HG02884 (cell line): ENCODE data around the gene BOLA2.
"Not testable (repeated sequence)": the region's sequence is repeated elsewhere in the genome, so short reads cannot be mapped to it uniquely, and the experiment has no call there.

Source experiments
- ATAC-seq: cut with Tn5 transposase; IDR thresholded peaks from one replicate; pipeline ENCODE4 v1.9.1; 2021; ENCODE audit warnings: mild to moderate bottlenecking, moderate library complexity; ENCODE audit not compliant: unreplicated experiment

The BOLA2 gene

DNA sequence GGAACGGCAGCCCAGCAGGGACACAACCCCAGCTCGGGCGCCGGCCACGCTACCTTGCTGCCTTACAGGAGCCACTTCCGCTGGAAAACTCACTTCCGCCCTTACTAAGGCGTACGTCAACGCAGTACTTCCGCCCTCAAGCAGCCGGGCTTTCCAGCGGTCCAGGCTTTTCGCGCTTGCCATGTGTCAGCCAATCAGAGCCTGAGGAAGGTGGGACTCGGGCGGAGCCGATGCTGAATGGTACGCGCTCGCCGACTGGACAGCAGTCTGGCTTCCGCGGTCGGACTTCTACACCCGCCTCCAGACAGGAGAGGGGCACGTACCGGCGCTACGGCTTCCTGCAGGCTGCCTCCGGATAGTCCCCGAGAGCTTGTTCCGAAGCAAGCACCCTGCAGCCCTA, at the start of gene BOLA2, which contains the start of gene SLX1B:
Gene BOLA2, minus strand, starts transcription at position 83 of the 400 bp plus-strand sequence. CDS start 98 bp downstream, outside the sequence.
Gene SLX1B, plus strand, starts transcription at position 265 of the 400 bp plus-strand sequence.
- peak; percentile 82 for ATAC-seq

DNA sequence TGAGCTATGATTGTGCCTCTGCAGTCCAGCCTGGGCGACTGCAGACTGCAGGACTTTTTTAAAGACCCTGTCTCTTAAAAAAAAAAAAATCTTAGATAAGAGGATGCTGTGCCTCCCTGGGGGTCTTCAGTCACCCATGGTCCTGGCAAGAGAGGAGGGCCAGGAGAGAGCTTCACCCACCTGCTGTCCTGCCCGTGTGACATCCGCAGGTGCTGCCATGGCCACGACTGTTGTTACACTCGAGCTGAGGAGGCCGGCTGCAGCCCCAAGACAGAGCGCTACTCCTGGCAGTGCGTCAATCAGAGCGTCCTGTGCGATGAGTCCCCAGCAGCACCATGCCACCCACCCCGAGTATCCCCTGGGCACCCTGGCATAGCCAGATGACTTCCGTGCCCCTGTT, 28.1 kb upstream of the BOLA2 start:
- ATAC-seq, result not testable (repeated sequence)

DNA sequence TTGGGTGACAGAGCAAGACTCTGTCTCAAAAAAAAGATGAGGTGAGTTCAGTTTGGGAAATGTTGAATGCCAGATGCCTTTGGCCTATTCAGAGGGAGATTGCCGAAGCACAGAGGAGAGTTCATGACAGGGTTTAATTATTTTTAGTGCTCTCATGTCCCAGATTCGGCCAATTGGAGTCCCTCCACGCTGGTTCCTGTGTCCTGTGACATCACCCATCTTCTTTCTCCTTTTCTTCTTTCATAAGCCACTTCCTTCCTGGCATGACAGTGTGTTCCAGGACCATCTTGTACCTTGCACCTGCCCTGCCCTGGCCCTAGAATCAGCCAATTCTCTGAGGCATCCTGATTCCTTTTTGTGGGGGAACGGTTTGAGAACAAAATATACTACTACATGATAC, 17.9 kb upstream of the BOLA2 start:
- ATAC-seq, result not testable (repeated sequence)

DNA sequence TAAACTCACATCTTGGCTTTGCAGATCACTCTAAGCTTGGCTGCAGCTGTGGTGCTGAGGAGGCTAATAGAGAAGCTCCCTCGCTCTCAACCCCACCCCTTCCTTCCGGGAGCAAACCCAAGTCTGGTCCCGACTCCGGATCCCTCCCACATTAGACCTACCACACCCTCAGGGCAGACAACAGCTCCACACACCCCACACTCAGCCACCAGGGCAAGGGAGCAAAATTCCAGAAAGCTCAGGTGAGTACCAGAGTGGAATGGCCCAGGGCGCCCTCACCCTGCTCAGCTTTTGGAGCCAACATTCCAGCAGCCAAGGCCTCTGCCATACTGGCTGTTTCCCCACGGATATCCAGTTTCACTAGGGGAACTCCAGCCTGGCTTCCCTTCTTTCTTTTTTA, 15.5 kb upstream of the BOLA2 start:
- not testable (repeated sequence) for ATAC-seq

DNA sequence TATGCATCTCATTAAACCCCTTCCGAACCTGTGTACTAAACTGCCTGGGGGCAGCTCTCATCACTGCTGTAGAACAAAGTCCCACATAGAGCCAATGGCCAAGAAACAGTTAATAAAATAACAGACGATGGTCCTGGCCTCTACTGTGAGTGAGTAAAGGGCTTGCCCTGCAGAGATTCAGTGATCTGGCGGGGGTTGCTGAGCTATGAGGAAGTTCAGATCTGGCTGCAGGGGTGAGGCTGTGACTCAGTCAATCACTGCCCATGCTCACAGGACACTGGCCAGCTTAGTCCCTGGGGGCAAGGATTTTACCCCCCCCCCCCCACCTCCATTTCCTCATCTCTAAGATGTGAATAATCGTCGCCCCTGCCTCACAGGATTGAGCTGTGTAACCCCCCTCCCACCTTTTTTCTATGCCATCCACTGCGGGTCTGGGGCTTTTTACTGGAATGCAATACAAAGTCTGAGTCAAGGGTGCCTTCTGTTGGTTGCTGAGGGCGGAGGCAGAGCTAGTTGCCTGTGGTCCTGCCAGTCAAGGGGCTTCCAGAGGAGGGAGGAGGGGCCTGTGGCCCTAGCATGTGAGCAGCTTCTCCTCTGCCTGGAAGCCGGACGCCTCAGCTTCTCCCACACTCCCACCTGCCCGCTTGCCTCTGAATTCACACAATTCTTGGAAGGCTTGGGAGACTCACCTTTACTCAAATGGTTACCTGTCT, 13.7 kb upstream of the BOLA2 start:
- ATAC-seq, result not testable (repeated sequence)

DNA sequence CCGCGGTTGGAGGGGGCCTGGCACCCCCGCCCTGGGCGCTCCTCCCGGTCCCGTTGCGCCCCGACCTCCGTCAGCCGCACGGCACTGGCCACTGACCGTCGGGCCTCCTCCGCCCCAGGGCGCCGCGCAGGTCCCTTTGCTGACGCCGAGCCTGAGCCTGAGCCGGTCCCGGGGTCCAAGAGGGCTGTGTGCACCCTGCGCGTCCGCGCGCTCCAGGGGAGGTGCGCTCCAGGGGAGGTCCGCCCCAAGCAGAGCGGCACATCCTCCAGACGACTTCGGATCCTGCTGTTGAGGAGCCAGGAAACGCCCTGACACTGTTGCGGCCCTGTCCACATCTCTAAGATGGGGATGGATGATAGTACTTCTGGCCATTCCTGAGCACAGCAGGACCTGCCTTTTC, 12.8 kb upstream of the BOLA2 start:
- not testable (repeated sequence) for ATAC-seq

DNA sequence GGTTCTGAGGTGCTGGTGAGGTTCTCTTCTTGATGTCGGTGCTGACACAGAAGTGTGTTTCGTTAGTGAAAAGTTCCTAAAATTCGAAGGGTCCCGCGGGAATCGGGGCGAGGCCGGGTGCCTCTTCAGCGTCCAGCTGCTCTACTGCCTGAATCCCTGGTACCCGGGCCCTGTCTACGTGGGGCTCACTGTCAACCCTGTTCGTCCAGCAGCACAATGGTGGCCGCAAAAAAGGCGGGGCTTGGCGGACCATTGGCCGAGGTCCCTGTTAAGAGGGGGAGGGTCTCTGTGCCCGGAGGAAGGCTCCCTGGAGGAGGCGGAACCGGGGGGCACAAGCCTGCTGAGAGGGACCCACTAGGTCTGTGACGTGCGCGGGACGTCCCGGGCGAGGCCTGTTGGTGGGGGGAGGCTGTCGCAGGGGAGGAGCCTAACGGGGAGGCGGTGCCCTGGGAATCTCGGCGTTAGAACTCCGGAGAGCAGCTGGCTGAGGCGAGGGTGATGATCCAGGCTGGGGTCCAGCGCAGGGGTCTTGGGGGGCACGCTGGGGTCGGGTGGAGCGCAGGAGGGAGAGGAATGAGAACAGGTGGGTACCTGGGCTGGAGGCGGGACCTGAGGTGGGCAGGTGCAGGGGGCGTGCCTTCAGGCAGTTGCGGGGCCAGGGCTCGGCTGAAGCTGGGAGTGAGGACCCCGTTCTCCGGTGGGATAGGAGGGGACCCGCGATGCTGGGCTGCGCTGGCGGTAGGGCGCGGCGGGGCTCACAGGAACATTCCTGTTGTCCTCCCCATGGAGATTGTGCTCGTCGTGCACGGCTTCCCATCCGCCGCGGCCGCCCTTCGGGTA, 12.1 kb upstream of the BOLA2 start:
- not testable (repeated sequence) for ATAC-seq

DNA sequence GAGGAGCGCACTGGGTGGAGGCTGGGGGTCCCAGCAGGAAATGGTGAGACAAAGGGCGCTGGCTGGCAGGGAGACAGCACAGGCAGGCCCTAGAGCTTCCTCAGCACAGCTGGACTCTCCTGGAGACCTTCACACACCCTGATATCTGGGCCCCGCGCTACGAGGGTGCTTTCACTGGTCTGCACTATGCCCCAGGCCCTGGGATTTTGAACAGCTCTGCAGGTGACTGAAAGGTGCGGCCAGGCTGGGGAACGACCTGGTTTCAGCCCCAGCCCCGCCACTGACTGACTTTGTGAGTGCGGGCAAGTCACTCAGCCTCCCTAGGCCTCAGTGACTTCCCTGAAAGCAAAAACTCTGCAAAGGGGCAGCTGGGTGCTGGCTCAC, 6.5 kb upstream of the BOLA2 start:
- ATAC-seq, result not testable (repeated sequence)

DNA sequence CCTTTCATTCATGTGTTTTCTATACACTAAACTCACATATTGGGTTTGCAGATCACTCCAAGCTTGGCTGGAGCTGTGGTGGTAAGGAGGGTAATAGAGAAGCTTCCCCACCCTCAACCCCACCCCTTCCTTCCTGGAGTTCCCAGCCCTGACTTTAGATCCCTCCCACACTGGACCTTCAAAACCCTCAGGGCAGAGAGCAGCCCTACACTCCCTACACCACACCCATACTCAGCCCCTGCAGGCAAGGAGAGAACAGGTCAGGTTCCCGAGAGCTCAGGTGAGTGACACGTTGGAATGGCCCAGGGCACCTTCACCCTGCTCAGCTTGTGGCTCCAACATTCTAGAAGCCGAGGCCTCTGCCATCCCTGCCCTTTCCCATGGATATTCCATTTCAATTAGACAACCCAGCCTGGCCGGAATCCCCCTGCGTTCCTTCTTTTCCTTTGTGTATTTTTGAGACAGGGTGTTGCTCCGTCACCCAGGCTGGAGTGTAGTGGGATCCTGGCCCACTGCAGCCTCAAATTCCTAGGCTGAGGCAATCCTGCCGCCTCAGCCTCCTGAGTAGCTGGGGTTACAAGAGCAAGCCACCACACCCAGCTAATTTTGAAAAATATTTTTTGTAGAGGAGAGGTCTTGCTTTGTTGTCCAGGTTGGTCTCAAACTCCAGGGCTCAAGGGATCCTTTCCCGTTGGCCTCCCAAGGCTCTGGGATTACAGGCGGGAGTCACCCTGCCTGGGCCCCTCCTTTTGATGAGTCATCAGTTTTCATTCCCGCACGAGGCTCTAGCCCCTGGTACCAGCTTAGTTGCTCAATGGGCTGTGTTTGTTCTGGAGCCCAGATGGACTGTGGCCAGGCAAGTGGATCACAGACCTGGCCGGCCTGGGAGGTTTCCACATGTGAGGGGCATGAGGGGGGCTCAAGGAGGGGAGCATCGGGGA, 5.8 kb upstream of the BOLA2 start, which contains the start of gene SULT1A4:
Gene SULT1A4, plus strand, starts transcription at position 208 of the 941 bp plus-strand sequence. CDS start 1,473 bp downstream, outside the sequence.
- not testable (repeated sequence) for ATAC-seq

DNA sequence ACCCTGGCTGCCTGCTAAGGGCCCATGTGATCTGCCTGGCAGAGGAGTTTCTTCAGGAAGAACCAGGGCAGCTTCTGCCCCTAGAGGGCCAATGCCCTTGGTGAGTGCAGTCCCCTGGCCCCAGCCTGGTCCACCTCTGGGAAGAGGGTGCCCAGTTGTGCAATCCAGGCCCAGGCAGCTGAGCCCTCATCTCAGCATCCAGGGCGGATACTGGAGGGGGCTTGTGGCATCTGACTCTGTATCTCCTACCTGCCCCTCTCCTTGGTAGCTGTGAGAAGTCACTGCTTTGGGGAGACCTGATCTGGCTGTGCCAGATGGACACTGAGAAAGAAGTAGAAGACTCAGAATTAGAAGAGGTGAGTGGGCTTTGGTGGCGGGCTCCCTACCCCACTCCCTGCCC, 3.5 kb upstream of the BOLA2 start:
- ATAC-seq, result not testable (repeated sequence)

DNA sequence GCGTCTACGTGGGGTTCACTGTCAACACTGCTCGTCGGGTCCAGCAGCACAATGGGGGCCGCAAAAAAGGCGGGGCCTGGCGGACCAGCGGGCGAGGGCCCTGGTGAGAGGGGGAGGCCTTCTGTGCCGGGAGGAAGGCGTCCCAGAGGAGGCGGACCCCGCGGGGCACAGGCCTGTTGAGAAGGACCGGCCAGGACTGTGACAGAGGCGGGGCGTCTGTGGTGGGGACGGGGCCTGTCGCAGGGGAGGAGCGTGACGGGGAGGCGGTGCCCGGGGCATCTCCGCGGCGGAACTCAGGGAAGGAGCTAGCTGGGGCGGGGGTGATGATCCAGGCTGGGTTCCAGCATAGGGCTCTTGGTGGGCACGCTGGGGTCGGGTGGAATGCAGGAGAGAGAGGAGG, 677 bp upstream of the BOLA2 start:
- peak; percentile 56 for ATAC-seq

DNA sequence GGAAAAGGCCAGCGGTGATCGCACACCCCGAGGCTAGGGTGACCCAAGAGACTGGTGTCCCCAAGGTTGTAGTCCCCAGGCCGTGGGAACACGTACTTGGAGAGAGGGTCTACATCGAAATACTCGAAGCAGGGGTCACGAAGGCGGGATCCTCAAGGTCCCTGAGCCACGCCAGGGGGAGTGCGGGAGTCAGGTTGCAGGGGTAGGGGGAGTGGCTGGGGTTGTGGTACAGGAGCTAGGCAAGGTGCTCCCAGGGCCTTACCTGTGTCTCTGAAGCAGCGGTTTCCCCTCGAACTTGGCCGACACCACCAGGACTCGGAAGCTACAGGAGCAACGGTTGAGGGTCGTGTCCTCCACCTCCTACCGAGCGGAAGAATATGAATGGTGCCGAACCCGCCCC, 397 bp downstream of the BOLA2 start:
- not testable (repeated sequence) for ATAC-seq

DNA sequence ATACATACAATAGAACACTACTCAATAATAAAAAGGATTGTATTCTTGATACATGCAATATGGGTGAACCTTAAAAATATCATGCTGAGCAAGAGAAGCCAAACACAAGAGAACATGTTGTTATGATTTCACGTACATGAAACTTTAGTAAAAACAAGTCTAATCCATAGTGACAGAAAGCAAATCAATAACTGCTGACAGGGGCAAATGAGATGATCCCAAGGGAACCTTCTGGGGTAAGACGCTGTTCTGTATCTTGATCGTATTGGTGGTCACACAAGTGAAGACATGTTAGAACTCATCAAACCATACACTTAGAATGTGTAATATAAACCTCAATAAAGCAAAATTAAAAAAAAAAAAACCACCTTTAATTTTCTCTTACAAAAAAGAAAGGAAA, 28.8 kb downstream of the BOLA2 start:
- not testable (repeated sequence) for ATAC-seq

DNA sequence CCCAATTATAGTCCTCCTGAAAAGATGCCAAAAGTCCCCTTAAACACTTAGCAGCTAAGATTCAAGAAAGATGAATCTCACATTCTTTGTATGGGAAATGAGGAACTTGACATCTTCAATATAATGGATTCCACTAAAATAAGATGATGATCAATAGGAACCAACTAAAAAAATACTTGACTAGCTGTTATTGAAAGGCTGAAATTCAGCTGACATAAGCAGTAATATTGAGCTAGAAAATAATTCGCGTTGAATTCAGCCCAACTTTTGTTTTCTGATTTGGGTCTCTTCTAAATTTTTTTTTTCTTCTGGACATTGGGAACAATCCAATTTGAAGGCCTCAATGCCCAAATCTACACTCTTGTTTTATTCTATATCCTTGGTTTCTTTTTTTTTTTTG, 30.6 kb downstream of the BOLA2 start:
- not testable (repeated sequence) for ATAC-seq

DNA sequence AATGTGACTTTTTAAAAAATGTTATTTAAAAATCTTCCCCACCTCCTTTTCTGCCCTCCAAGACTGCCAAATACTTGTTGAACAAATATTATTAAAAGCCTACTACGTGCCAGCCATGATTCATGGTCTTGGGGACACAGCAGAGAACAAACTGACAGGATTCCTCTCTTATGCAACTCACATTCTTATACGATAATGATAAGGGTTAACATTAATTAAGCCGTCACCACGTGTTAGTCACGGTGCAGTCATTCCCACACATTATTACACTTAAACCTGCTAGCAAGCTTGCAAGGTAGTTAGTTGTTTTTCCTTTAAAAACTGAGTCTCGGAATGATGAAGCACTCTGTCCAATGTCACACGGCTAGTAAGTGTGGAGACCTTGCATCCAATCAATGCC, 48.9 kb downstream of the BOLA2 start:
- ATAC-seq, result not testable (repeated sequence)
